ENCODE data around the gene RBM47. TPM values are rescaled to one million over a fixed set of nuclear protein-coding genes. Genes with fewer than 3 reads are reported as not detected.

The RBM47 gene
- total and polyA plus RNA-seq, 2 experiments from 2014 or later, result 35.6 to 139 TPM

GRCh38 chr4:40606239-40606767 is 23.4 kb downstream of the RBM47 start:
- peaks cover 20% of the 10 kb centered on the region for H3K4me1 Mint-ChIP-seq
- H3K27me3 Mint-ChIP-seq (ENCODE audit: insufficient read depth, low read depth, poor library complexity), result no peaks in the 10 kb centered on the region
- ATAC-seq, result peak; percentile 85

More at GRCh38 chr4:40606239-40606767, 23.4 kb downstream of the RBM47 start:
- H3K4me3 ChIP-seq, result no peak overlapping the region
- Mint-ChIP-seq H3K36me3 (ENCODE audit: low read depth) (peaks cover 45% of the 10 kb centered on the region), H3K27ac (no peak overlapping the region), H3K9me3 (no peaks in the 10 kb centered on the region), H3K4me3 (no peak overlapping the region)
- H3K9me2 ChIP-seq (ENCODE audit: insufficient read depth), result no peaks in the 10 kb centered on the region
- DNase-seq (ENCODE audit: low spot score), result peak; percentile 50
- peaks cover 100% of the 10 kb centered on the region for H3K79me2 ChIP-seq (replicated peaks; ENCODE audit: insufficient read depth)
- TF ChIP-seq ZNF462 (CRISPR knock-in tag; IDR thresholded peaks at IDR 0.05), result no peak
- TF ChIP-seq POLR2AphosphoS5 (IDR thresholded peaks at IDR 0.05; ENCODE audit: low read depth), result no peak
- TF ChIP-seq CTCF (conservative IDR thresholded peaks at IDR 0.05; ENCODE audit: low read depth in 2 of 2), result peak; percentile 26 to 38; a peak in 3 of 4 replicates
- TF ChIP-seq, protein P1, sequence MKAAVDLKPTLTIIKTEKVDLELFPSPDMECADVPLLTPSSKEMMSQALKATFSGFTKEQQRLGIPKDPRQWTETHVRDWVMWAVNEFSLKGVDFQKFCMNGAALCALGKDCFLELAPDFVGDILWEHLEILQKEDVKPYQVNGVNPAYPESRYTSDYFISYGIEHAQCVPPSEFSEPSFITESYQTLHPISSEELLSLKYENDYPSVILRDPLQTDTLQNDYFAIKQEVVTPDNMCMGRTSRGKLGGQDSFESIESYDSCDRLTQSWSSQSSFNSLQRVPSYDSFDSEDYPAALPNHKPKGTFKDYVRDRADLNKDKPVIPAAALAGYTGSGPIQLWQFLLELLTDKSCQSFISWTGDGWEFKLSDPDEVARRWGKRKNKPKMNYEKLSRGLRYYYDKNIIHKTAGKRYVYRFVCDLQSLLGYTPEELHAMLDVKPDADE (IDR thresholded peaks at IDR 0.05), result no peak
- peak overlapping the region; percentile 70 for H3K27ac ChIP-seq (ENCODE audit: low read depth)
- H3K4me1 ChIP-seq (ENCODE audit: insufficient read depth), result peaks cover 14% of the 10 kb centered on the region
- no peak overlapping the region for H3K4me2 ChIP-seq
- H3K27me3 ChIP-seq (ENCODE audit: insufficient read depth), result no peaks in the 10 kb centered on the region
- H3K36me3 ChIP-seq (ENCODE audit: insufficient read depth), result no peaks in the 10 kb centered on the region; the same call in 1 of the 2 replicates
- H2AFZ ChIP-seq, result no peak overlapping the region
- peaks cover 6% of the 10 kb centered on the region; the same call in 1 of the 2 replicates for H3F3A ChIP-seq (replicated peaks; ENCODE audit: low read depth)
- H4K20me1 ChIP-seq (replicated peaks; ENCODE audit: insufficient read depth), result peaks cover 24% of the 10 kb centered on the region

Measured in GM23338 (cell line).